H1 (cell line): ENCODE data around the gene PPP1R3F. TPM values are rescaled to one million over a fixed set of nuclear protein-coding genes. Genes with fewer than 3 reads are reported as not detected.

Experiments used
- TAF1 ChIP-seq: IDR thresholded peaks from 2 replicates; pipeline ENCODE4 v1.6.1; 2011; ENCODE audit warnings: mild to moderate bottlenecking, low read depth, low read length
- YY1 ChIP-seq: IDR thresholded peaks from 2 replicates; pipeline ENCODE4 v1.6.1; 2011; ENCODE audit warnings: low read depth, mild to moderate bottlenecking, low read length
- polyA plus RNA-seq, 7 experiments: library from polyadenylated mRNA; depleted of rRNA in 3 of 7; stranded (reverse) in 5 of 7; unstranded in 2 of 7; fragments of >200 nt in 5 of 7; fragments of 200-250 nt in 2 of 7; gene quantifications; 1 replicate in 5 of 7; 2 replicates in 1 of 7; 4 replicates in 1 of 7; pipeline versions ENCODE4 v1.2.1 to v1.2.3, GENCODE V29; 2011 to 2013; ENCODE audit warnings: missing spikeins in 2 of 7, mixed read lengths in 2 of 7
- total RNA-seq: library from RNA; stranded (reverse); fragmentation: NEBNext Ultra II Directional; extraction: Animal tissue kit (Norgen Biotek cat#: 25700); gene quantifications from 2 replicates; pipeline ENCODE4 v1.2.1, GENCODE V29; 2021

PPP1R3F gene
- total and polyA plus RNA-seq, 2 of the 8 experiments (the other 6 are each of a cell fraction or from before 2014, with no cell fraction given), result 5.1 to 6.8 TPM

DNA sequence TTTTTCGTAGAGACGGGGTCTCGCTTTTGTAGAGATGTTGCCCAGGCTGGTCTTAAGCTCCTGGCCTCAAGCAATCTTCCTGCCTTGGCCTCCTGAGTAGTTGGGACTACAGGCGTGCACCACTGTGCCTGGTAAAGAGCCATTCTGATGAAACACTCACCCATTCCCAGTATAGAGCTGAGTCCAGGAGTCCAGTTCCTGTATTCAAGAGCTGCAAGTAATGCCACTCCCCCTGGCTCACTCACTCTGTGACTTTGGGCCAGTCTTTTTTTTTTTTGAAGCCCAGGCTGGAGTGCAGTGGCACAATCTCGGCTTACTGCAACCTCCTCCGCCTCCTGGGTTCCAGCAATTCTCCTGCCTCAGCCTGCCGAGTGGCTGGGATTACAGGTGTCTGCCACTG lies 30.9 kb upstream of the PPP1R3F start (continued):
- TF ChIP-seq TAF1 (no peak), YY1 (no peak)
